ENCODE data around the gene YBX1. TPM values are rescaled to one million over a fixed set of nuclear protein-coding genes. Genes with fewer than 3 reads are reported as not detected.
"Not testable (repeated sequence)": the region's sequence is repeated elsewhere in the genome, so short reads cannot be mapped to it uniquely, and the experiment has no call there.

The YBX1 gene
- total RNA-seq, 1 experiment from 2014 or later = 1,356 TPM

DNA sequence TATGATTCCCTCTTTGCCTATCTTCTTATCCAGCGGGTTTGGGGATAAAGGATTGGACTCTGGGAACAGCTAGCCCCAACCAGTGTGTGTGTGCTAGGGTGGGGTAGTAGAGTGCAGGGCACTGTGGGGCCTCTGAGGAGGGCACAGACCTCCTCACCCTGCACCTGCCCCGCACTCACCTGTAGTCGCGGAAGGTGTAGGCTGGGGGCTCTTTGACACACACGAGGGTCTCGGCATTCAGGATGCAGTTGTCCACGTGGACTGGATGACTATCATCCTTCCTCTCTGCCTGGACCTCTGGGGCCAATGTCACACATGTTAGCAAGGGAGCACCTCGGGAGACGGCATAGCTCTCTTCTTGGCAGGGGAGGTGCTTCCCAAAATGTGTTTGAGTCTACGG, 65.8 kb downstream of the YBX1 start:
- no peak for DNase-seq (ENCODE audit: low spot score)

DNA sequence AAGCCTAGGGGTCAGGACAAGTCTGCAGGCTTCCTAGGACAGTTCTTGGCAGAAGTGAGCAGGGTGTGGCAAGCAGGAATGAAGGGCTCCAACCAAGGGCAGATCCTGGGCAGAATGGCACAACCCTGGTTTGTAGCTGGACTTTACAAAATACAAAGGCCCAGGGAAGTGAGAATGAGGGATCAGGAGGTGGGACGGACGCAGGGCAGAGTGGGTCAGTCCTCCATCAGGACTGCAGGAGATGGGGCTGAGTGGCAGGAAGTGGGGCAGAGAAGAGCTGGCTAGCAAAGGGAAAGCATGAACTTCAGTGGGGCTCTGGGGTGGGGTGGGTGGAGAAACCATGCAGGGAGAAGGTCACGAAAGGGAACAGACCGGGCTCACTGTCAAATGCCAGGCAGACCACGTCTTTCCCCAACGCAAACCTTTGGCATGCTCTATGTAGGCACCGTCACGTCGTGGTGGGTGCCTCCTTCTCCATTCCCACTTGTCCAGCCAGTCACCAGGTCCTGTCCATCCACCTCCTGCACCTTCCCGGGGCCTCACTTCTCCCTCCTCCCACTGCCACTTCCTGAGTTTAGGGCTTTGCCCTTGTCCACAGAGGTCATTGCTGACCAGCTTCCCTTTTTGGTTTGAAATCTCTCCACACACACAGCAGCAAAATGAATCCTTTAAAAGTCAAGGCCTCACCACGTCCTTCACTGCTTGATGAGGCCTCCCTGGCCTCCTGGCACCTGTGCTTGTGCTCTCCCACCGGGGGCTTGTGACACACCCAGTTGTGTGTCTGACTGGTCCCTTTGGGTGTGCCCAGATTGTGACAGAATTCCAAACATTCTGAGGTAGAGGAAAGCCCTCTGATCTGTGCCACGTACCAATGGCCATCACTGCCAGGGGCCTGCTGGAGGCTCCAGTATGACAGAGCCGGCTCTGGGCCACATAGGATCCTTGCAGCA, 66.5 kb downstream of the YBX1 start:
- DNase-seq (ENCODE audit: low spot score) = no peak

DNA sequence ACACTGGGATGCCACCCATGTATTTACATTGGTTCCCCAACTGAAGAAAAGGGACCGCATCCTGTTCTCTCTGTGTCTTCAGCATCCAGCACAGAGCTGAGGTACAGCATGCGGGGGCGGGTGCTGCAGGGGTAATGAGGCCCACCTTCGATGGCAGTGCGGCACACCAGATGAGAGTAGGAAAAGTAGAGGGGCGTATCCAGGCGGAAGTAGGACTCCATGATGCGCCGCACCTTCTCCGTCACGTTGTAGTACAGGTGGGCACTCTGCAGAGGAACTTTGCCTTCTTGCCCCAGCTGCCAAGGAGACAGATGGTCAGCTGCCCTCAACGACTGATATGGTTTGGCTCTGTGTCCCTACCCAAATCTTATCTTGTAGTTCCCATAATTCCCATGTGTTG, 67.8 kb downstream of the YBX1 start:
- DNase-seq (ENCODE audit: low spot score) = peak; percentile 12

DNA sequence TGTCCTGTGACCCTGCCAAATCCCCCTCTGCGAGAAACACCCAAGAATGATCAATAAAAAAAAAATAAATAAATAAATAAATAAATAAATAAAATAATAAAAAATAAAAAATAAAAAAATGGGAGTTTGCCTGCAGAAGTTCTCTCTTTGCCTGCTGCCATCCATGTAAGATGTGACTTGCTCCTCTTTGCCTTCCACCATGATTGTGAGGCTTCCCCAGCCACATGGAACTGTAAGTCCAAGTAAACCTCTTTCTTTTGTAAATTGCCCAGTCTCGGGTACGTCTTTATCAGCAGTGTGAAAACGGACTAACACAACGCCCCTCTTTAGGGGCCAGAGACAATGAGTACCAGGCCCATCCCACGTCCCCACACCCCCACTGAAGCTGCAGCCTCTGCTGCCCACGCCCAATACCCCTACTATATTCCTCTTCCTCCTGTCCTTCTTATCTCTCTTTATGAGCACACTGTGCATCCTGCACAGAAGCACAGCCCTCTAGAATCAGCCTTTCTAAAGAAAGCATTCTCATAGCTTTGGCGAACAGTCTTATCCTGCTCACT, 69.4 kb downstream of the YBX1 start:
- DNase-seq (ENCODE audit: low spot score) = not testable (repeated sequence)

DNA sequence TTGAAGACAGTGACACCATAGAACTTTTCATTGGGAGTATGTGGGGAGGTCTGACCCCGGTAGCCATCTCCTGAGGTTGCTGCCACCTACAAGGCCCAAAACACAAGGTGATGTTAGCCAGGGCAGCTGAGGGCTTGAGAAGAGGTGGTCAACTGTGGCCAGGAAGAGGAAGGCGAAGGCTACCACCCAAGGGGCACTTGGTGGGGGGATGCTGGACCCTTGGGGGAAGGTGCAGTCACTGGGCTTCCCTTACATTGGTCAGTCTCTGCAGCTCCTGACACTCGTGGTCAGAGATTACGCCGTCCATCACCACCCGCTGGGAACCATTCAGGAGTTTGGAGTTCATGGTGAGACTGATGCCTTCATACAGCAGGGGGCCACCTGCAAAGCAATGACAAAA, 70.1 kb downstream of the YBX1 start:
- no peak for DNase-seq (ENCODE audit: low spot score)

DNA sequence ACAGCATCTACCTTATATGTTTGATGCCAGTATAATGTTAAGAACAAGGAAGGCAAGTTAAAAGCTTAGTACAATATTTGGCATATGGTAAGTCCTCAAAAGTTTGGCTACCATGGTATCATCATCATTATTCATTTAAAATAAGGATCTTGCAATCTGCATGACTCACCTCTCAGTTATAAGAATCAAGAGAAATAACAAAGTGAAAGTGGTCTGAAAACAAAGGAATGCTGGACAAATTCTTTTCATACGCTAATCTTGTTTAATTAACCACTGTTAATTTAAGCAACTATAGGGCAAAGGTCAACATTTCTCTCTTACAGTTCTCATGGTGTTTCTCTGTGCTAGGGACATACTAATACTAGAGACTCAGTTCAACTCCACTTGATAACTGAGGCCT, 70.9 kb downstream of the YBX1 start:
- no peak for DNase-seq (ENCODE audit: low spot score)

Other genes starting within 250 kb of the YBX1 start
- gene ZMYND12, start 226.4 kb upstream of the YBX1 start, total RNA-seq (2014; rRNA removed; shearing (Covaris generic)) = 0.25 TPM in 1 of 2 replicates, not detected in the other
- 82.5 and 84.8 TPM in 2 replicates for gene PPCS, start 225.9 kb upstream of the YBX1 start, total RNA-seq (2014; rRNA removed; shearing (Covaris generic))
- gene CCDC30, start 219.1 kb upstream of the YBX1 start, total RNA-seq (2014; rRNA removed; shearing (Covaris generic)) = 0.14 TPM in 1 of 2 replicates, not detected in the other
- gene PPIH, start 24.0 kb upstream of the YBX1 start, total RNA-seq (2014; rRNA removed; shearing (Covaris generic)) = 142 and 206 TPM in 2 replicates
- not detected in 2 replicates for gene CLDN19, start 57.8 kb downstream of the YBX1 start, total RNA-seq (2014; rRNA removed; shearing (Covaris generic))
- gene P3H1, start 84.6 kb downstream of the YBX1 start, total RNA-seq (2014; rRNA removed; shearing (Covaris generic)) = 172 and 184 TPM in 2 replicates
- 1.5 and 5.8 TPM in 2 replicates for gene C1orf50, start 84.8 kb downstream of the YBX1 start, total RNA-seq (2014; rRNA removed; shearing (Covaris generic))
- gene TMEM269, start 102.6 kb downstream of the YBX1 start, total RNA-seq (2014; rRNA removed; shearing (Covaris generic)) = 0.04 and 0.08 TPM in 2 replicates
- 13.0 and 21.2 TPM in 2 replicates for gene ERMAP, start 134.7 kb downstream of the YBX1 start, total RNA-seq (2014; rRNA removed; shearing (Covaris generic))
- gene SVBP, start 135.0 kb downstream of the YBX1 start, total RNA-seq (2014; rRNA removed; shearing (Covaris generic)) = 33.5 and 43.3 TPM in 2 replicates
- 16.3 and 17.7 TPM in 2 replicates for gene ZNF691, start 164.2 kb downstream of the YBX1 start, total RNA-seq (2014; rRNA removed; shearing (Covaris generic))

Measured in H4 (cell line).